GM19099 (cell line): Measurements from ENCODE around the gene UNC13B.

Experiments used
- POLR2A ChIP-seq: IDR thresholded peaks from 3 replicates; pipeline ENCODE4 v1.6.1; 2011; ENCODE audit warnings: low read depth; ENCODE audit not compliant: insufficient read length; ENCODE audit errors: extremely low read depth

Gene UNC13B

GRCh38 chr9:35287987-35288632 is 126.3 kb downstream of the UNC13B start:
- no peak for TF ChIP-seq POLR2A

GRCh38 chr9:35288778-35289177 is 127.0 kb downstream of the UNC13B start:
- TF ChIP-seq POLR2A = no peak

GRCh38 chr9:35293376-35293964 is 131.7 kb downstream of the UNC13B start:
- no peak for TF ChIP-seq POLR2A

GRCh38 chr9:35294066-35294465 is 132.3 kb downstream of the UNC13B start:
- no peak for TF ChIP-seq POLR2A

GRCh38 chr9:35294556-35294955 is 132.7 kb downstream of the UNC13B start:
- TF ChIP-seq POLR2A = no peak

- TF ChIP-seq POLR2A = no peak
Measured at GRCh38 chr9:35295369-35296036, 133.7 kb downstream of the UNC13B start.

GRCh38 chr9:35303567-35303966 is 141.8 kb downstream of the UNC13B start:
- TF ChIP-seq POLR2A = no peak

- TF ChIP-seq POLR2A = no peak
Measured at GRCh38 chr9:35306283-35306682, 144.5 kb downstream of the UNC13B start.

- no peak for TF ChIP-seq POLR2A
Measured at GRCh38 chr9:35308316-35308715, 146.5 kb downstream of the UNC13B start.

- no peak for TF ChIP-seq POLR2A
Measured at GRCh38 chr9:35311891-35312639, 150.3 kb downstream of the UNC13B start.

GRCh38 chr9:35313460-35313859 is 151.7 kb downstream of the UNC13B start:
- TF ChIP-seq POLR2A = no peak

GRCh38 chr9:35313916-35314315 is 152.1 kb downstream of the UNC13B start:
- TF ChIP-seq POLR2A = no peak

- TF ChIP-seq POLR2A = no peak
Measured at GRCh38 chr9:35318741-35319140, 156.9 kb downstream of the UNC13B start.

- TF ChIP-seq POLR2A = no peak
Measured at GRCh38 chr9:35322075-35322885, 160.5 kb downstream of the UNC13B start.

- TF ChIP-seq POLR2A = no peak
Measured at GRCh38 chr9:35324966-35325365, 163.2 kb downstream of the UNC13B start.
